HG03354 (cell line): ENCODE results near the gene PIEZO1.

Experiments used
- ATAC-seq: cut with Tn5 transposase; IDR thresholded peaks from one replicate; pipeline ENCODE4 v1.9.1; 2021; ENCODE audit warnings: mild to moderate bottlenecking; ENCODE audit not compliant: unreplicated experiment, poor library complexity, severe bottlenecking

The PIEZO1 gene

GRCh38 chr16:88700636-88701482 is 84.2 kb downstream of the PIEZO1 start:
- ATAC-seq, result peak; percentile 68

- ATAC-seq, result no peak
Observed at GRCh38 chr16:88700322-88700635, 84.7 kb downstream of the PIEZO1 start.

DNA sequence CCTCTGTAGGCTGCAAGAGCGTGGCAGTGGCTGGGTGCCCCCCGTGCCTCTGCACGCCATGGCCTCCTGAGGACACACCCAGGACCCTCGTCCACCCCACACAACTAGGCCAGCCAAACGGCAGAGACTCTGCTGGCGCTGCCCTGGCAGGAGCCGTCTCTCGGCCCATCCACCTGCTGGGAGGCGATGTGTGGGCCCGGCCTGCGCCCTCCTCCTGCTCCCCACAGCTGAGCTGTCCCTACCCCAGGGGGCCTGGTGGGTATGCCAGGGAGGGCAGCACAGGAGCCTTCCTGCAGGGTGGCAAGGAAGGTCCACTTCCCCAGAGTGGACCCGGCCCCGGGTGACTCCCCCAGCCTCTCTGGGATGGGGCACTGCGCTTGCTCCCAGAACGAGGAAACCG is 85.8 kb downstream of the PIEZO1 start:
- ATAC-seq, result no peak

DNA sequence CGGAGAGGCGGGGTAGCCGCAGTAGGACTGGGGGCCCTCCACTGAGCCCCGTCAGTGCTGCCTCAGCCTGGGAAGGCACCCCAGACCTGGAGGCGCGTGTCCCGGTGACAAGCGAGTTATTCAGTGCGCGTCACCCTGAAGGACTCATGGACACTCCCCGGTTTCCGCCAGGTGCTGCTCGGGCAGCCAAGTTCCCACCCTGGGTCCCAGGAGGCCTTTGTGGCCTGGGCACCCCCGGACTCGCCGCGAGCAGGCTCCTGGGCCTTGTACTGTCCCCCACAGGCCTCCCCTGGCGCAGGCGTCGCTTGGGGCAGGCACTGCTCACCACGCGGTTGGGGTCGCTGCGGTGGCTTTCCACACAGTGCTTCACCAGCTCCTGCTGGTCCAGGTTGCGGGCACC is 86.4 kb downstream of the PIEZO1 start:
- ATAC-seq, result no peak

DNA sequence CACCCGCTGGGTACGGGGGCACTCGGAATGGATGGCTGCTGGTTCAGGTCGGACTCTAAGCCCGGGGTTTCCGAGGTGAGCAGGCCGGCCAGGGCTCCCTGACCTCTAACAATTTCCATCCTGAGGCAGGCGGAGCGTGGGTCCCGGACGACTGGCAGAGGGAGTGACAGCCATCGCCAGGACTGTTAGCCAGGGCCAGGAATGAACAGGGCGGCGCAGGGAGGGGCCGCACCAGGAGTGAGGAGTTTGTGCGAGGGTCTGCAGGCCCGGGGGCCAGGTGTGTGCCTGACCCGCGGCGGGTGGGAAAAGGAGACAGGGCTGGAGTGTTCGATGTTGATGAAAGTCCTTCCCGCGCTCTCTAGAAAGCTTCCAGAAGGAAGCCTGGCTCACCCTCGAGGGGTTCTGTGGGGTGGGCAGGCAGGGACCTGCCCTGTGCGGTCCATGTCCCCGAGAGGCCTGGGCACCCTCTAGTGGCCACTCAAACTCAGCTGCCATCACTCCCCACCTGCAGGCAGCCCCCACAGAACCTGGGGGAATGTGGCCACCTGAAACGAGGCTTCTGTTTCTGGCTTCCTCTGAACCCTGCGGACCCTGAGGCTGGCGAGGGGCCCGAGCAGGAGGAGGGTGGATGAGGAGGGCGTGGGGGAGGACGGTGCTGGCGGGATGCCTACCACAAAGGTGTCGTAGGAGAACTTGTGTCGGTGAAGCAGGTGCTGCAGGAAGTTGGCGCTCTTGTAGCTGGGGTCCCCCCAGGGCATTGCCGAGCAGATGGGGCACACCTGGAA is 87.0 kb downstream of the PIEZO1 start:
- ATAC-seq, result no peak

DNA sequence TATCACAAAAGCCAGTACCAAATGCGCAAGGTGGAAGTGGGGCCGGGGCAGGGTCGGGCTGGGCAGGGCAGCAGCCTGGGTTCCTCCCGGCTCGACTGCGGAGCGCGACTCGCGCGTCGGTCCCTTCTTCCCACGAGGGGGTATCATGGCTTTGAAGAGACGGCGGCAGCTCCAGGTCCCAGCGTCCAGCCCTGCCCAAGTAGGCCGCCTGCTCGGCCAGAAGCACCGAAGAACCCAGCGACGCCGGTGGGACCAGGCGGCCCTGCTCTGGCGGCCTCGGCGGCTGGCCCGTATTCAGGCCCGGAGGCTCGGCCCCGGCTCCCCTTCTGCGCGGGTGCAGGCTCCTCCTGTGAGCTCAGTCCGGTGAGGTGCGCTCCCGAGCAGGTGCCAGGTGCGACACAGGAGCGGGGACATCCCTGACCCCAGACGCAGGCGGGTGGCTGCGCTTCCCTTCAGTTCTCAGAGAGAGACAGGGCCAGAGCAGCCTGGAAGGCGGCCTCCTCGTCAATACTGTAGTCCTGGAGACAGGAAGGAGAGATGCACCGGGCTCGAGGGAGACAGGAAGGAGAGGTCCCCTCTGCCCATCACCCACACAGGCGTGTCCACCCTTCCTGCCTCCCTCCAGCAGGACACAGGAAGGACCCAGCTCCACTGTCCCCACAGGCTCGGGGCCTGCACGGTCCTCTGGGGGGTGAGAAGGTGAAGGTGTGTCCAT is 87.7 kb downstream of the PIEZO1 start:
- ATAC-seq, result no peak

DNA sequence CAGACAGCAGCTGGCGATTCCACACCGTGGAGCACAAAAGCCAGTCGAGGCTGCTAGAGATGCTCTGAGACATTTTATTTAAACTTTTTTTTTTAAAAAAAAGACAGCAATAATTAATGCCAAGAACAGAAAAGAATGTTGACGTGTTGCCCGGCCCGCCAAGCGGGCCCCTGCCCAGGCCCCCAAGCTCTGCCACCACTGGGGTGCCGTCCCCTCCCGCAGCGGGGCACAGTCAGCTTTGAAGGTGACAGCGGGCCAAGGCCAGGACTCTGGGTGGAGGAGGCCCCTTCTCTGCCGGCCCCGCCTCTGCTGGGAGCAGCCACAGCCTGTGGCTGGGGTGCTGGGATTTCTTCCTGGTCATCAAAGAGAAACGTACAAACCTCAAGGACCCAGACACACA is 88.6 kb downstream of the PIEZO1 start:
- ATAC-seq, result no peak

GRCh38 chr16:88695753-88696152 is 89.3 kb downstream of the PIEZO1 start:
- ATAC-seq, result no peak

DNA sequence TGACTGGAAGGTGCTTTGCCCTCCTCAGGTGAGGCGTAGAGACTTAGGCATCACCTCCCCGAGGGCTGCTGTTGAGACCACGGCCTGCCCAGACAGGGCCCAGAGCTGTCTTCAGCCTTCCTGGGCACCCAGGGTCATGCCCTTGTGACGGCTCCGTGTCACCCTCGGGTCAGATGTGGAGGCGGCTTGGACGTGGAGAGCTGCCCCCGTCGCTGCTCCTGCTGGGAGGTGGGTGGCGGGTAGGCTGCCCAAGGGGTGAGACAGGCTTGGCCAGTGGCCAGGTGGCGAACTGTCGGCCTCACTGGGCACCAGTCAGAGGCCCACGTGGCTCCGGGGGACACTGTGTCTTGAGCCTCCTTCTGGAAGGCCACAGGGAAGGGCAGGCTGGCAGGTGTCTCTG is 89.8 kb downstream of the PIEZO1 start:
- ATAC-seq, result no peak

DNA sequence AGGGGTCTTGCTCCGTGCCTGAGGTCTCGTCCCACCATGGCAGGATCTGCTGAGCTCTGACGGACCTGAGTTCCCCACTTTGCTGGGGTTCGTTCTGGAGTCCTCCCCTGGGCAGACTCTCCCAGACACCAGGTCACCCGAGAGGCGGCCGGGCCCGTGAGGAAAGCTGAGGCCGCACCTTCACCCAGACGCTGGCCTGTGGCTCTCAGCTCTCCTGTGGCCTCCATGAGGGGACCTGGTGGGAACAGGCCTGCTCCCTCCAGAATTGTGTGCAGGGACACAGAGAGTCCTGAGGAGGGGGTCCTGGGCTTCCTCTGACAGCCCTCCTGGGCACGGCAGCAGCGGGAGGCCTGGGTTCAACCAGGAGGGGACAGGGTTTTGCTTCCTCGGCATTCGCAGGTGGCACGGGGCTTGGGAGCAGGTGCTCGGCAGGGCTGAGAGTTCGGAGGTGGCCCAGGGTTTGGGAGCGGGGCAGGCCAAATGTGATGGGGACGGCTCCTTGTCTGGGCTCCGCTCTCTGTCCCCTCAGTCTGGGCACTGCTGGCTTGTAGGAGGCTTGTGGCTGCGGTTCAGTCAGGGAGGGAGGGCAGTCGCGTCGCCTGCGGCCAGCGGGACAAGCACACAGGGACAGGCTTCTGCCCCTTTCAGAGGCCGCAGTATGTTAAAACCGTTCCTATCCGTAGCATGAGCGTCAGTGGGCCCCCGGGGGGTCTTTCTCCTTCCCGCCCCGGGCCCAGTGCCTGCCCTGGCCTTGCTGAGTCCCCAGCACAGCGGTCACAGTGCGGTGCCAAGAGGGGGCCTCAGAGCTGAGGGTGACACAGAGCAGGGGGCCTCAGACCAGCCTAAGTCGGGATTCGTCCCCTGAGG is 90.6 kb downstream of the PIEZO1 start:
- ATAC-seq, result no peak

DNA sequence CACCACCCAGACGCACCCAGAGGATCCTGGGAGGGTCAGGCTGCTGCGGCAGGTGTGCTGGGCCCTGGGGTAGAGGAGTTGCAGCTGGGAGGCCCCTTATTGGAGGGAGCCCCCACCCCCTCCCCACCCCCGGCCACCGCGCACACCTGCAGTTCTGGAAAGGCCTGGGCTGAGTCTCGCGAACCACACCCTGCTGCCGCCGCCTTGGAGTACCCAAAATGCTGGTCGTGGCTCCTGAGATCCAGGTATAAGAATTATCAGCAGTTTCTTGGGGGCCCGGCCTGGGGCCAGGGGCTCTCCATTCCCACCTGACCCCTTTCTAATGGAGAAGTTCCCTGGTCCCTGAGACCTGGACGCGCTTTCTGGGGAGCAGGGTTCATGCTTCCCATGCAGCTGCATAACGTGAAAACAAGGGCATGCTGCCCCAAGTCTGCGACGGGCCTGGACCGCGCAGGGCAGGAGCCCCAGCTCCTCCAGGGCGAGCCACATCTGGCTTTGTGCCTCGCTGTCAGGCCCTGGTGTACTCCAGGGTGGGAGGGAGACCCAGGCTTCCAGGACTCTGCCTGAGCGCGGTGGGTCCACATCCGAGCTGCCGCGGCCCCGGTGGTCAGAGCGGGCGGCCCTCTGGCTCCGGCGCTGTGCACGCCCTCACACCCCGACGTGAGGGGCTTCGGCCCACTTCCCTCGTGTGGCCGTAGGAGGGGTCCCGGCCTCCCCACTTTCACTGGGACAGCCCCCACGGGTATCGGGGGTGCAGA is 91.4 kb downstream of the PIEZO1 start:
- no peak for ATAC-seq

- no peak for ATAC-seq
Observed at GRCh38 chr16:88692861-88693260, 92.2 kb downstream of the PIEZO1 start.

GRCh38 chr16:88691924-88692560 is 93.0 kb downstream of the PIEZO1 start:
- no peak for ATAC-seq

DNA sequence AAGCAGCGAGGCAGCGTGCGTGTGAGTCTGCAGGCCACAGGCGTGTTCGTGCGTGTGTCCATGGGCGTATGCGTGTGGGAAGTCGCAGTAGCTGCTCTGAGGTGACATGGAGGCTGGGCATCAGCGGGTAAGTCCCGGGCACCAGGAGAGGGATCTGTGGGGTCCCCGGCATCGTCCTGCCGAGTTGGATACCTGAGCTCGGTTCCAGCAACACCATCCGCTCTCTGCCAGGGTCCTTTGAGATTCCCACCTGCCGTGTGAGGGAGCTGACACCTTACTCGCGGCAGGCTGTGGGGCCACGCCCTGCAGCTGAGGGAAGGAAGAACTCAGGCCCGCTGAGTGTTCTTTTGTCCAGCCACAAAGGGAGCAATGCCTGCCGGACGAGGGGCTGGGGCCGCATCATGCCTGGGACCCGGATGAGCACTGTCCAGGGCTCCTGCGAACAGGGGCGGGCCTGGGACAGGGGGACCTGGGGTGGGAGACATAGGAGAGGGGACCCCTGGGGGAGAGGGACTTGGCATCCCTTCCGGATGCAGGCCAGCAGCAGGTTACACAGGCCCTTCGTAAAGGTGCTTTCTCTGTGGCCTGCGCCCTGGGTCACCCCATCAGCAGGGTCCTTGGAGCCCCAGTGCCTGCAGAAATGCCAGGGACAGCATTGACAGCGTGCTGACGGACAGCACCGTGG is 93.7 kb downstream of the PIEZO1 start:
- no peak for ATAC-seq

GRCh38 chr16:88690341-88691128 is 94.5 kb downstream of the PIEZO1 start:
- no peak for ATAC-seq

GRCh38 chr16:88688013-88688778 is 96.8 kb downstream of the PIEZO1 start:
- ATAC-seq, result no peak

- ATAC-seq, result no peak
Observed at GRCh38 chr16:88687676-88688012, 97.4 kb downstream of the PIEZO1 start.
